Activated CD8-positive, alpha-beta memory T cell treated with anti-CD3 and anti-CD28 coated beads, Interleukin-2, amount 50 U/mL, for 4 hours (primary cell): Measurements from ENCODE around the gene UTS2B.

Experiments used
- DNase-seq: peaks from one replicate; pipeline ENCODE4 v3.0.0-alpha.2; 2020

Gene UTS2B

GRCh38 chr3:191329654-191330529, at the start of gene UTS2B:
TSS of gene UTS2B (minus strand) at chr3:191330526. CDS start at chr3:191282189, 48,337 bp downstream.
- no peak for DNase-seq

DNA sequence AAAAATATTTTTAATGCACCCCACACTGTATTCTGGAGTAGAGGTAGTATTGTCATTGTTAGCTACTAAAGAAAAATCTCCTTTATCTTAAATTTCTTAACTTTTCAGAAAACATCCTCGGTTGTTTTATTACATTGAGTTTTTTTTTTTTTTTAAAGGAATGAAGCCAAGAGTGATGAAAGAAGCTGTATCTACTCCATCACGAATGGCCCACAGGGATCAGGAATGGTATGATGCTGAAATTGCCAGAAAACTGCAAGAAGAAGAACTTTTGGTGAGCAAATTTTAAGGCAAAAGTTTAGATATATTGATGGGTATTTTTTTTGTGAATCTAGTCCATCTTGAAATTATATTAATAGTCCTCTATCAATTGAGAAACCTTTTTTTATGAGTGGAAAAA, 49.7 kb upstream of the UTS2B start:
- DNase-seq: no peak

DNA sequence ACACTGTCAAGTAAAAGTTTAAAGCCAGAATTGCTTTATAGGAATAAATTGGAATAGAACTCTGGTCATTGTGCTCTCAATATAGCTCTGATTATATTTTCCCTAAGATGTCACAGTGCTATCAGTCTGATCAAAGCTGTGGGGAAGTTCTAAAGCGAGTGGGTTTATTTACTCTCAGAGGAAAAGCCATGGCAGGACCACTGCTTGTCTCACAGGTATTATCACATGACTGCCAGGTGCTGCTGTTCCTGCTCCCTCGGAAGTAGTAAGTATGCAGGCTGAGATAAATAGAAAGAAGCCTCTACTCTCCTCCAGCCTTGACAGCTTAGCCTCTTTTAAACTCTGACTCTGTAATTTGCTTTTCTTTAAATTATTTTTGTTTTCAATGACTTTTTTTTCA, 49.1 kb upstream of the UTS2B start:
- no peak for DNase-seq

DNA sequence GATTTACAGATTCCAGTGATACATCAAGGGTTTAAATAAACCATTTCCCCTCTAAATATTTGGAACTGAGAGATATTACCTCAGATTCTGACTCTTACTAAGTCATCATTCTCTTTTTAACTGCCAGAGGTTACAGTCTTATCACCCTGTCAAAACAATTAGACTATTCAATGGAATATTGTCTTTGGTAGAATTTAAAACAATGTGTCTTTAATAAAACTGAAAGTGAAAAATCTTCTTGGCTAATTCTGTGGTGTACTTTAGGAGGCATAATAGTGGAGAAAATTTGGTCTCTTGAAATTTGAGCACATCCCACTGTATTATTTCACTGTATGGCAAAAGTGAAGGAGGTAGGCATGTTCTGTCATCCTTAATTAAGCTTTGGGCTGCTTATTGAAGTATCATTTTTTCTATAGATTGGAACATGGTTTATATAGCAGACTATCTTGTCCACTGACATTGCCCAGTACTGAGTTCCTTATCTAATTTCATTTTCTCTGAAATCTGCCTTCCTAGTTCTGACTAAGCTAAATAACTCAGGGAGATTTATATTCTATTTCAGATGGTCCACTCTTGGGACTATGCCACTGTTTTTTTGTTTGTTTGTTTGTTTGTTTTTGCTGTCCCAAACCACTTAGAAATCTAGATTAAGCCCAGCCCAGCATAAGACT, 48.0 kb upstream of the UTS2B start:
- no peak for DNase-seq

DNA sequence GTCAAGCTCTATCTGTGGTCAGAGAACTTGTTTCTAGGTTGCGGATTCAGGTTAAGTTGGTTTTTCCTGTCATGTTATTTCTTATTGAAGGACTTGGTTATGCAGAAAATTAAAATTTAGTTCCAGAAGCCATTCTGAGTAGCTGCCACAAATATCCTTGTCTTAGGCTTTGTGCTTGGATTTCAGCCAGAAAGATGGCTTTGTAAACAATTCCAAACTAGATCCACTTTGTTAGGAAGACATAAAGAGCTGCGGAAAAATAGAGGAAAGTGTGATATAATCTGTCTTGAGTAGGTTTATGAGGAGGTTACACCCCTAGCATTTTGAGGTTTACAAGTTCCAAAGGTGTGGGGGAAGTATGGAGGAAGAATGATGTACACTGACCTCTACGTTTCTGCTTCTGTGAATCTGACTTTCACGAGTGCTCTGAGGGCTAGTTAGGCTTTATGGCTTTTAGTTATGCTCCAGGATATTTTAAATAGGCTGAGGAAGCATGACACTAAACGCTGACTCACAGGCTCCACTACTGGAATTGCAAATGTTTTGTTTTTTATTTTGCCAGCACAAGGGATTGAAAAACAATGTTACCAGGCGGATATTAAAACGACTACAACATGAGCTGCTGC, 46.3 kb upstream of the UTS2B start:
- DNase-seq: no peak

GRCh38 chr3:191373327-191373726, 43.0 kb upstream of the UTS2B start:
- no peak for DNase-seq

DNA sequence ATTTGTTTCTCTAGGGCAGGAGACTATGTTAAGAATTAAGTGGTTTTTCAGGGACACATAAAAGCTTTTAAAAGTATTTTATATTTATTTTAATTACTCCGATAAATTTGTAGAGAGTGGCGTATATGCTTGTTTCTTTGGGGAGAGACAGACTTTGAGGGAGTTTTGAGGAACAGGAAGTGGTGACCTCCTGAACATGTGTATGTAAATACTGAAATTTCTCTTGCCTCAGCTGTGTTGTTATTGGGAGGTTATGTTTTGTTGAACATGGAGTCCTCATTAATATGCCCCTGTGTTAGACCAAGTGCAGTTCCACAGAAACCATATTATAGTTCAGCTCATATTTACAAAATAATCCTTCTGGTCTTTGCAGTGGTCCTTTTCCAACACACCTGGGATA, 41.8 kb upstream of the UTS2B start:
- no peak for DNase-seq

DNA sequence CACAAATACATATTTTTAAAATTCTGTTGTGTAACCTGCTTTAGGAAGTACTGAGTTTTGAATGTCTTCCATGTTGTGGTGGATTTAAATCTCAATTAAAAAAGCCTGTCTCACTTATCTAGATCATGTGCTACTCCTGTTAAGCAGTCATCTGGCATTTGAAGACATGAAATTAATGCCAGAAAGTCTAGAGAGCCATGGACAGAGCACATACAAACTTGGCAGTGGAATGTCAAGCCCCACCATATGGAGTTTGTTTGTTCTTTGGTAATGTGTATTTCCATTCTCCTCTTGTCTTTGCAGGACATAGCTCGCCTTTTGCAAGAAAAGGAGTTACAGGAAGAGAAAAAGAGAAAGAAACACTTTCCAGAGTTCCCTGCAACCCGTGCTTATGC, 39.3 kb upstream of the UTS2B start:
- DNase-seq: no peak

GRCh38 chr3:191368755-191369615, 38.7 kb upstream of the UTS2B start:
- DNase-seq: no peak

DNA sequence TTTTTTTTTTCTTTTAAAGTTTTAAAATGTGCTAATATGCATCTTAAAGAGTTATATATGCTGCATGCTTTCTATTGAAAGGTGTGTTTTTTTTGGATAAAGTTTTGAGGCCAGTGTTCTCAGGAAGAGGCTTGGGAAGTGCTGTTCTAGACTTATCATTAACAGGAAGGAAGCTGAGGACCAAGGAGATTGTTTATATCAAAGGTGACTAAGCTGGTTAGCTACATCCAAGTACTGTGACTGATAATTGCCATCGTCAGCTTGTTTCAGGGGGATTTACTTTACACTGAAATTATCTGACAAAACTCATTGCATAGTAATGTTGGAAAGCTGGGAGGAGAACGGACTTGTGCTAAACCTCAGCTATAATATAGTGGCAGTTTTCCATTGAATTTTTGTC, 36.3 kb upstream of the UTS2B start:
- DNase-seq: no peak

GRCh38 chr3:191363221-191363620, 32.9 kb upstream of the UTS2B start:
- no peak for DNase-seq

DNA sequence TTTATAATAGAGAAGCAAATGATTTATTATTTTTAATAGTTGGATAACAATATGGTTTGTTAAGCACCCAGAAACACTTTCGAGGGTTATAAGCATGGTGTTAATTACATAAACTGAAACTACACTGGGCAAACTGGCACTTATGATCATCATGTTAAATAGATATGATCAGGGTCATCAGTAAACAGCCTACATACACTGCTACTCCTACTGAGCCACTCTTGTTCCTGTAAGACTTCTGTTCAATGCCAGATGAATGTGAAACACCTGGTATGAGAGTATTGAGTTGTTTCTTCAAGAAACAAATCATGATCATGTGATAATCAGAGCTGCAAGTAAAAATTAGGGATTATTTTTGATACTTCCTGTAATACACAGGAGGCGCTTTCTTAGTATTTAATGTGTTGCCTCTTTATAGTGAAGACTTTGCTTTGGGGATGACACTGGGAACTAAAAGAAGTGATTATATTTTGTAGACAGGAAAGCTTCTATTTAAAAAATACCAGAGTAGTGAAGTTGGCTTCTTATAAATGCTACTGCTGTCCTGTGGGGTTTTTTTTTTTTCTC, 32.3 kb upstream of the UTS2B start:
- DNase-seq: no peak

DNA sequence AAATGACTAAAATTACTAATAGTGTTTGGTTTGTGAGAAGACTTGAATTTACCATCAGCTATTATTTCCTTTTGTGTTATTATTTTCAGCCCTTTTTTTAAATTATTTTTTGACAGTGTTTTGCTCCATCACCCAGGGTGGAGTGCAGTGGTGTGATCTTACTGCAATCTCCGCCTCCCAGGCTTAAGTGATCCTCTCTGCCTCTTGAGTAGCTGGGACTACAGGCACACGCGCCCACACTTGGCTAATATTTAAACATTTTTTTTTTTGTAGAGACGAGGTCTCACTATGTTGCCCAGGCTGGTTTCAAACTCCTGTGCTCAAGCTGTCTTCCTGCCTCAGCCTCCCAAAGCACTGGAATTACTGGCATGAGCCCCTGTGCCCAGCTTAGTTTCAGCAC, 31.7 kb upstream of the UTS2B start:
- DNase-seq: no peak

- no peak for DNase-seq
Measured at GRCh38 chr3:191361456-191361855, 31.1 kb upstream of the UTS2B start.

DNA sequence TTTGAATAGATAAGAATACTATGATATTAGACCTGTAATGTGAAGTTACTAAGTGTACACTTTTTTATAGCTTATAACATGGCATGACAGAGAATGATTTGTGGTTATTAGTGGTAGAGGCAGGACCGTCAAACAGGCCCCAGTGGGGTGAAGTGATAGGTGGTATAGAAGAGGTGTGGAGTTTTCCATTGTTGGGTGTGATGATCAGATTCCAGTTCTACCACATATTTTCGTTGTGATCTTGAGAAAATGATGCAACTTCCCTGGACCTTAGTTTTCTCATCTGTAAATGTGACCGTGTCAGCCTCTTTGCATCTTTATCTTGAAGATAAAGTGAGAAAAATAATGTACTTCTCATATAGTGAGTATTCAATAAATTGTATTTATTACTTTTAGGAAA, 30.3 kb upstream of the UTS2B start:
- no peak for DNase-seq

- DNase-seq: no peak
Measured at GRCh38 chr3:191358929-191359328, 28.6 kb upstream of the UTS2B start.

- DNase-seq: no peak
Measured at GRCh38 chr3:191357909-191358308, 27.6 kb upstream of the UTS2B start.

GRCh38 chr3:191356631-191357439, 26.5 kb upstream of the UTS2B start:
- DNase-seq: no peak

DNA sequence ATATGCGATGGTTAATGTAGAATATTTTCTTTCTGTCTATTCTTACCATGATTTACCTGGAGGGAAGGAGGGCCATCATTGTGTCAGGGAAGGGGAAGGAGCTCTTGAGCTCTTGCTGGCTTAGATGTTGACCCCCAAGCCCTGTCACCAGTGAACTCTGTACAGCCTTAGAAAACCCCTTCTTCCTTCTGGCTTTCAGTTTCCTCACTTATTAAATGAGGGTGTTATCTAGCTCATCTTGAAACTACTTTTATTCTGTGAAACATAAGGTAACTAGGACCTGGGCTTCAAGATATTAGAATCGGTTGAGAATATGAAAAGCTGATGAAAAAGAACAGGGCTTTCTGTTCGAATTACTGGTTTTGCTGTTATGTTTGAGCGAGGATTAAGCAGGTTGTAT, 25.1 kb upstream of the UTS2B start:
- no peak for DNase-seq

GRCh38 chr3:191353022-191353777, 22.9 kb upstream of the UTS2B start:
- DNase-seq: no peak

GRCh38 chr3:191352014-191352413, 21.7 kb upstream of the UTS2B start:
- no peak for DNase-seq
